ENCODE results near the gene LHPP.
"Not testable (repeated sequence)": the region's sequence is repeated elsewhere in the genome, so short reads cannot be mapped to it uniquely, and the experiment has no call there.

LHPP gene

DNA sequence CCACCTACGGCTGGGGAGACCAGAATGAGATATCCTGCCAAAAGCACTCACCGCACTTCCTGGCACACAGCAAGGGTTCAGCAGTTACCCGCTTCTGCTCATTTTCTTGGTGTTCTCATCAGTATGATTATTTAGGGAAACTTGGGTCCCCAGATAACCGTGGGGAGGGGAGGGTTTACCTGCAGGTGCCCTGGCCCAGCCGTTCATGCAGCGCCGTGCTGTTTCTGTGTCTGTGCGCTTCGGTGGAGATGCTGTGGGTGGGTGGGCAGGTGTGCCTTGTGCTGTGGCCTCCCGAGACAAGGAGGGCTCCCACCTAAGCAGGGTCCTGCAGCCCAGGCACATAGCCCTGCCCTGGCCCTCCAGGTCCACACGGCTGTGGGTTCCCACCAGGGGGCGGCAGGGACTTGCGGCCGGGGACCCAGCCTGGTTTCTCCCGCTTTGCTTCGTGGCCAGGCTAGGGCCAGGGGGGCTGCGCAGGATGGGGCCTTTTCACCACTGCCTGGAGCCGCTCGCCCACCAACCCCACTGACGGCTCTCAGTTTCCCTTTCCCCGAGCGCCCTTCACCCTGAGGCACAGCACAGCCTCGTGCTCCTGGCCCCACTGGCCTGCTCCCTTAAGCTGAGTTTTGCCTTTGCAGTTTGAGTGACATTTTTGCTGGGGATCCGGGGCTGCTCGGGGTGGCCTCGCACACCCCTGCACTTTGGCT is 78.5 kb downstream of the LHPP start:
- DNase-seq: no peak

DNA sequence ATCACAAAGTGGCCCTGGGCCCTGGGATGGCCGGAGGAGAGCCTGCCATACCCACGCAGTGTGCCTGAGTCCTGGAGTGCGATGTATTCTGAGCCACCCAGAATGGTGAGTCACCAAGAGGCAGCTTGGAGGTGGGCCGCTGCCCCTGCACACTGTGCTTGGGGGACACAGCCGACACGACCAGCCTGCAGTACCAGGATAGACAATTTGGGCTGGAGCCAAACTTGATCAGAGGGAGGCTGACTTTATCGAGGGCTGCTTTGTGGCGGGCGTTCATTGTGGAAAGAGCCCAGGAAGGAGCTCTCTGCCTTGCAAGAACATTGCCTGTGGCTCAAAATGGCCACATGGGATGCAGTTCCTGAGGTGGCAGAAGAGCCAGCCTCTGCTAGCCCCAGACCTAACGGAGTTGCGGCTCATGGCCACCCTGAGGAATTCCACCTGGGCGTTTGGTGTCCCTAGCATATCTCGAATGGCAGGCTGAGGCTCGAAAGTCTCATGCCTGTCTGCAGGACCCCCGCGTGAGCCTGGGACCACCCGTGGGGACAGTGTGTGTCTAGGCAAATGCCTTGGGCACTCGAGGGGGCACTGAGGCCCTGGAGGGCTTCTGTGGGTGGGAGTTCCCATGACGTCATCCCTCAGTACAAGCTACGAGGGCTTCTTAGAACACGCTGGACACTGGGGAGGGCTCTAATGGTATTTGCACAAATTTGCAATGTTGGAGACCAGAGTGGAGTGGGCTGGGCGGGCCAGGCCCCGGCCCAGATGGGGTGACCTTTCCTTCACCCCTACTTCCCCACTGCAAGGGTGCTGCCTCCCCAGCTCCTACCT is 79.7 kb downstream of the LHPP start:
- DNase-seq: no peak

DNA sequence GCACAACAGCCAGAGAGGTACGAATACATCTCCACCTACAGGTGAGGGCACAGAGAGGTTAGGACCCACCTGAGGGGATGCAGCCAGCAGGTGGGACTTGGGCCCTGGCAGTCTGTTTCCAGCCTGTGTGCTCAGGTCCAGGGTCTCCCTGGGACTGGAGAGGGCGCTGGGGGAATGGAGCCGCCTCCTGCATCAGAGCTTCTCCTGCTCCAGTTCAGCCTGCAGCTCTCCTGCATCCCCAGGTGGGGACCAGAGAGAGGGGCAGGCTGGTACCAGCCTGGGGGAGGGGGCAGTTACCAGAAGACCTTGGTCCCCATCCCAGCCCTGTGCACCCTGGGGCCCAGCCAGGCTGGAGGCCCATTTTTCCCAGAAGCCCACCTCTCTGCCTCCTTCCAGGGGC is 80.7 kb downstream of the LHPP start:
- no peak for DNase-seq

DNA sequence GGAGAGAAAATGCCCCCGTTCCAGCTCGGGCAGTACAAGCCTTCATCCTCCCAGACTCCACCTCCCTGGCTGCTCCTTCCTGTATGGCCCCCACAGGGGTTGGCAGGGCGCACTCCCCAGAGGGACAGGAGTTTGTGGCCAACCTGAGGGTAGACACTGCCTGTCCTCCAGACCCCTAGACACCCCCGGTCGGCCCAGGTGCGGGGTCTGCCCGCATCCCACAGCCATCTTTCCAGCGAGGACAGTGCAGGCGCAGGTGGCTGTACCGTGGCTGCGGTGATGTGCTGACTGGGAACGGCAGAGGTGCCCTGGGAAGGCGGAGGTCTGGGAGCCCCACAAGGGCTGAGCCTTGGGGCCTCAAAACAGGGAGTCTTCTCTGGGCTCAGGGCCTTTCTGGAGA is 81.5 kb downstream of the LHPP start:
- DNase-seq: no peak

DNA sequence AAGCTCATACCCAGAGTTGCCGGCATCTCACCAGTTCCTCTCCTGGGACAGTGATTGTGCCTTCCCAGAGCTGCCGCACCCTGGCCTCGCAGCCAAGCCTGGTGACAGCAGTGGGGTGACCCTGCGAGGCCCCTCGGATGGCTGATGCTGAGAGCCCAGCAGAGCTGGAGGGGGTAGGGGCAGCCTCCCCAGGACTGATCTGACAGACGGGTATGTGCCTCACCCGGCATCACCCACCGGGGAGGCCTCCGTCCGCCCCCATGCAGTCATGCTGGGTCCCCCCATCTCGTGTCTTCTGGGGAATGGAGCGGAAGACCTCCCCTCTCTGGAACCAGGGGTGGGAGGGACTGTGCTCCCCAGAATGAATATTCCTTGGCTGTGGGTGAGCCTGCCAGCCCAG is 82.3 kb downstream of the LHPP start:
- no peak for DNase-seq

DNA sequence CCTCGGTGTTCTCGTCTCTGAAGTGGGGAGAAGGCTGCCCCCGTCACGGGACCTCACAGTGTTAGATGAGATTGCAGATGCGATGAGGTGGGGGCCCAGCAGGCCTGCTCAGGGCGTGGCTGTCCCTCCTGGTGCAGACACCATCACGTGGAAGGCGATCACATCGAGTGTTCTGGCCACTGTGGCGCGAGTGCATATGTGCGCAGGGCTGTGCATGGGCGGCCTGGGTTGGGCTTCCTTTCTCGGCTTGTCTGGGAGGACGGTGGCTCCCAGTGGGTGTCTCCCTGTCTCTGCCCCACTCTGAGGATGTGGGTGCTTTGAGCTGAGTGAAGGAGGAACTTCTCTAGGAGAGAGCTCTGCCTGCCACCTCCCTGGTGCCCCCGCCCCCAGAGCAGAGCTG is 83.1 kb downstream of the LHPP start:
- no peak for DNase-seq

DNA sequence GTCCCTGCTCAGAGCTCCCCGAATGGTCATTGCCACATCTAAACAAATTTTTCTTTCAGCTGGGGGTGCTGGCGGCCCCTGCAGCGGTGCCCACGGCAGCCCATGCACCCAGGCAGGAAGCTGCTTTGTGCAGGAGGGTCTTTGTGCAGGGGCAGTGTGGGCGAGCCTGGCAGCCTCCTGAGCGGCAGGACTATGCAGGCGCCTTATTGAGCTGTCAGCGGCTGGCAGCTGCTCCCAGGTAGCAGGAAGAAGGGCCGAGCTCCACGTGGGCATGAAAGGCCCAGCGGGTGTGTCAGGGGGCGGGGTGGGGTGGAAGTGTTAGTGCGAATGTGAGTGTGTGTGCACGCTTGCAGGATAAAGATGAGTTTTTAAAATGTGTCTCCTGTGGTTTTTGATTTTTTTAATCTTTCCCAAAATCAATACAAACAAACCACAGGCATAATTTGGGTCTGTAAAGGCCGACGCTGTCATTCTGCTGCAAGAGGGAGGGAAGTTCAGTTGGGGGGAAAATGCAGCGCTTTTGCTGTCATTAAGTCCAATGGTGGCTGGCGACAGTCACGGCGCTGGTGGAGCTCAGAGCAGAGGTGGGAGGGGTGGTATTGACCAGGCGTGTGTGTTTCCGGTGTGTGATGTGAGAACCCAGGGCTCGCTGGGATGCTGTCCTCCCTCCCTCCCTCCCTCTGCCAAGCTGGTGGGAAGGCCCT is 83.9 kb downstream of the LHPP start:
- DNase-seq: no peak

DNA sequence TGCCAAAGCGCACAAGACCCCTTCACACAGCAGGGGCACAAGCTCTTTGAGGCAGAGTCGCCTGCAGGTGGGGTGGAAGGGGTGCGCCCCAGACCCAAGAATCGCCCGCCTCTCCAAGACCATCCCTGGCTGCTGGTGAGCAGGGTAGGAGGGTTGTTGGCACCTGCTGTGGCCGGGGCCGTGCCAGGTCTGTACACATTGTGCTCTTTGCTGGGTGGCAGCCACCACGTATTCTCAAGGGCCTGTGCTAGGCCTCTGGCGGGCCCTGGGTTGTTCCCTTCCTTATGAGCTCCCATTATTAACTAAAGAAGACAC is 84.4 kb downstream of the LHPP start:
- DNase-seq: no peak

DNA sequence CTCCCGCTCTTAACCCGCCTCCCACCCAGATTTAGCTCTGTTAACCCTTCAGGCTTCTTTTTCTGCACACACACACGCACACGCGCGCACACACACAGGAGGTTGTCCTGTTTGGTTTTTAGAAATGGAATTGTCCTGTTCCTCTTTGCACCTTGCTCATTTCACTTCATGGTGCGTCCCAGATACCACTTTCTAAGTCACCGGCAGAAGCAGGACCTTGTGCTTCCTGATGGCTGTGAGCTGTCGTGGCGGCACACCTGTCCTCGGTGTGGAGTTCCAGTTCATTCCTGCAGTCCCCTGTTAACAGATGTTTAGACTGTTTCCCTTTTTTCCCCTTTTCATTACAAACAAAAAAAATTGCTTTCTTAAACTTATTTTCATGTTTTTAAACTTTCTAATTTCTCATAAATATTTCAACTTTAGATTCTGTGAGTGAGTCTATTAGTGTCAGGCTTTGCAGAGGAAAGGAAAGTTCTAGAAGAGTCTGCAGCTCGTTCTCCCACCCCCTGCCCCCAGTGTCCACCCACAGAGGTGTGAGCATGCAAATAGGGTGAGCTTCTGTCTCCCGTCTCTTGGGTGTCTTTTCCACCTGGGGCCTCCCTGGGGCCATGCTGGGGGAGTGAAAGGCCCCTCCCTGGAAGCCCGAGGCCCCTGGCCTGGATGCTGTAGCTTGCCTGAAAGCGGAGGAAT is 85.5 kb downstream of the LHPP start:
- no peak for DNase-seq

DNA sequence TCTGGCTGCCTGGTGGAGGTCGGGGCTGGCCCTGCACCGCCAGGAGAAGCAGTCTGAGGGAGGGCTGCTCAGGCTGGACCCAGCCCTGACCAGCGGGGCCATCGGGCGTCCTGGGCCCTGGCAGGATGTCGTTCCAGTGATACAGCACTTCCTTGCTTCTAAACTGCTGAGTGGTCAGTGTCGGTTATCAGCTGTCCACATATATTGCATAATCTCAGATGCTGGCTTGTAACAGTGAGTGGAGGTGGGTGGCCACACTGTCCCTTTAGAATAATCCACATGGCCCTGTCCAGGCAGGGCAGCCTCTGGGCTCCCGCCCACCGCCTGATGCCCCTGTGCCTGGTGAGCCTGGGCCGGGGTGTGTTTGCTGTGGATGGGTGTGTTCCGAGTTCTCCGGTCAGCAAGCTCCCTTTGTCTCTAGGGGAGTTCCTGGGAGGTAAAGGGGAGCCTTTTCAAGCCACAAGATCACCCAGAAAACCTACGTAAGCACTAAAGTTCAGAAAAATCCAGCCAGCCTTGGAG is 86.1 kb downstream of the LHPP start:
- DNase-seq: no peak

DNA sequence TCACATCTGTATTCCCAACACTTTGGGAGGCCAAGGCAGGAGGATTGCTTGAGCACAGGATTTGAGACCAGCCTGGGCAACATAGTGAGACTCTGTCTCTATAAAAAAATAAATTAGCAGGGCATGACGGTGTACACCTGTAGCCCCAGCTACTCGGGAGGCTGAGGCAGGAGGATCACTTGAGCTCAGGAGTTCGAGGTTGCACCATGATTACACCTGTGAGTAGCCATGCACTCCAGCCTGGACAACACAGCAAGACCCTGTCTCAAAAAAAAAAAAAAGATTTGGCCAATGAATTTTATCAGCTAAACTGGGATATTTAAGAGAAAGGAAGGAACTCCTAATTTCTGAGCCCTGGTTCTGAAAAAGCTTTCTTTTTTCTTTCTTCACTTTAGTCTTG is 87.5 kb downstream of the LHPP start:
- not testable (repeated sequence) for DNase-seq

DNA sequence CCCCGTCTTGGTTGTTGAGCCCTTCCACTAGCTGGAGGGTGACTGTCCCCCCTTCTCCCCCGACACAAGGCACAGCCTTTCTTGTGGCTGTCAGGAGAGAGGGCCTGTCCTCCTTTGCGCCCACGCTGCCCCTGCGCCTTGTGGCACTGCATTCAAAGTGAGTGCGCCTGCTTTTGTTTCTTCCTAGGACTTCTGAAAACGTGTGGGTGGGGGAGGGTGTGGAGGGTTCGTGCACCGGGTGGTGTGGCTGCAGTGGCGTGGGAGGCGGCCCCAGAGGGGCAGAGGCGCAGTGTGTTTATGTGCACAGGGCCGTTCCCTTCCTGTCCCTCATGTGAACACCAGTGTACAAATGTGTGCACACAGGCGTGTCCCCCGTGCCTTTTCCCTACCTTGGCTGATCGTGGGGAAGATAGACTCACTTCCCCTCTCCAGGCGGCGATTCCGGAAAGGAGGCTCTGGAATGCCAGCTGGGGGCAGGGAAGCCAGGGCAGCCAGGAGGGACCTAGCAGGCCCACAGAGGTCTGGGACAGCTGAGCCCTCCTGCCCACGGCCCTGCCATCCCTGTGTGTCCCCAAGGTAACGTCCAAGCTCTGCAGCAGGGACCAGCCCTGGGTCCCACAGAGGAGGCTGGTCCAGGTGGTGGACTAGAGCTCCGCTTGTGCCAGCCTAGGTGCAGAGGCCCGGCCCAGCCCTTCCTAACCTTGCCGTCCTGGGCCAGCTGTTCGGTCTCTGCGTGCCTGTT is 88.8 kb downstream of the LHPP start:
- no peak for DNase-seq

DNA sequence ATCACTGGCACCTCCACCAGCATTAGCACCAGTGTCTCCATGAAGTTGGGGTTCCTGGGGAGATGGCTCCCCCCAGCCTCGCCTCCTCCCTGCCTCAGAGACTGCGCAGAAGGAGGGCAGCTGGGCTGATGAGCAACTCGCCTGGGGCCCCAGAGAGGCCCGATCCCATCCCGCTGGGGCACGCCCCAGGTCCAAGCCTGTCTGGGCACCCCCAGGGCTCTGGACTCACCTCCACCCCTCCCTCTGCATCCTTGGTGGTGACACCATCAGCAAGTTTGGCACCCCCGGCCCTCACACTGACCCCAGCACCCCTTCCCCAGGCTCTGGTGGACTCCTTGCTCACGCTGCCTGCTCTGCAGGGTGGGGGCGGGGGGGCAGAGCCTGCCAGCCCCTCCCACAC is 89.5 kb downstream of the LHPP start:
- no peak for DNase-seq

DNA sequence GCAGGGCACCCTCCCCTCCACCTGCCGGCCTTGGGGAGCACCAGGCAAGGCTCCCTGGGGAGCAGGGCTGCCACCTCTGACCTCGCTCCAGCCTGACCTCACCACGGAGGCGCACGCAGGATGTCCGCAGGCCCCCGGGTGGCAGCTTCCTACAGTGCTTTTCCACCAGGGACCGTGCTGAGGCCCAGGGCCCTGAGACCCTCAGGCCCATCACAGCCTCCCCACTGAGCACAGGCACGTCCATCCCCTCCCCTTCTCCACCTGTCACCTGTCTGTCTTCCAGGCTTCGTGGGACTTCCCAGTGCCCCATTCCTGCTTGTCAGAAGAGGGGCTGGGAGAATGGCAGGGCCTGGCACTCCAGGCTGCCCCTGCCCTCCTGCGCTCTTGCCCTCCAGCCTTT is 90.1 kb downstream of the LHPP start:
- no peak for DNase-seq

DNA sequence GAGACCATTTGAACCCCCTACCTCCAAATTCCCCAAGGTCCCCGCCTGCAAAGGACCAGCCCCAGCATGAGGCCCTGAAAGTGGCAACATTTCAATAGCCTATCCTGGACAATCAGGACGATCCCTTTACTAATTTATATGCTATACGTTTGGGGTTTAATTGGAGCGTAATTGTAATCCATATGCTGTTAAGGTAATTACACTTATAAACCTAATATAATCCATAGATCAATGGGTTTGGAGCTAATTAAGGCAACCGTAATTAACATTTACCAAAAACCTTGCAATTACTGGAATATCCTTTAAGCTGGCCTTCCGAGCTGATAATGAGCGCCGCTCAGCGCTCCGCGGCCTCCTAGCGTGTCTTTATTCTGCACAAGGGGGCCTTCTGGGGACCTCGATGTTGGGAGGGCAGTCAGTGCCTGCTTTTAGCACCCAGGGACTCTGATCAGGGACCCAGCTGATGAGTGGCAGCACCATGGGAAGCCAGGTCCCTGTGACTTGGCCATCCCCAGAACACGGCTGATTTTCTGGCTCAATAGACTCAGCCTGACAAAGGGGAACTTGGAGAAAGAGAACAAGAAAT is 91.2 kb downstream of the LHPP start:
- no peak for DNase-seq

DNA sequence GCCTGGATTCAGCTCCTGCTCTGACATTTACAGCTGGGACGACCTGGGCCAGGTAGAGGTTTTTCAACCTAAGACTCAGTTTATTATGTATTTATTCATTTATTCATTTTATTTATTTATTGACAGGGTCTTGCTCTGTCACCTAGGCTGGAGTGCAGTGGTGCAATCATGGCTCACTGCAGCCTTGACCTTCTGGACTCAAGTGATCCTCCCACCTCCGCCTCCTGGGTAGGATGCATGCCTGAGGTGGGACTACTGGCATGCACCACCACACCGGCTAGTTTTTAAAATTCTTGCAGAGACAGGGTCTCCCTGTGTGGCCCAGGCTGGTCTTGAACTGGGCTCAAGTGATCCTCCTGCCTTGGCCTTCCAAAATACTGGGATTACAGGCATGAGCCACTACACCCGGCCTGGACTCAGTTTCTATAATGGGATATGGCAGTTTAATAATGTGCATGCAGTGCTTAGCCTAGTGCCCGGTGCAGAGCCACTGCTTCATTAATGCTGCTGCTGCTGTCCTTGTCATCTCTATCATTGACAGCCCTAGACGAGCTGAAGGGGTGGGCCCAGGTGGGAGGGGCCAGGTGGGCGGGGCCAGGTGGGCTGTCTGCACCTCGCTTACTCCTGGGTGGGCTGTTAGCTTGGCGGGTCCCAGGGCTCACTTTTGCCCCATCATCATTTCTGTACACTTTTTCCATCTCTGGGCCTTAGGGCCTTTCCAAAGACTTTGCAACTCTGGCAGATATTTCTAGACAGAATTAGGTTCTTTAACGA is 92.6 kb downstream of the LHPP start:
- DNase-seq: no peak

DNA sequence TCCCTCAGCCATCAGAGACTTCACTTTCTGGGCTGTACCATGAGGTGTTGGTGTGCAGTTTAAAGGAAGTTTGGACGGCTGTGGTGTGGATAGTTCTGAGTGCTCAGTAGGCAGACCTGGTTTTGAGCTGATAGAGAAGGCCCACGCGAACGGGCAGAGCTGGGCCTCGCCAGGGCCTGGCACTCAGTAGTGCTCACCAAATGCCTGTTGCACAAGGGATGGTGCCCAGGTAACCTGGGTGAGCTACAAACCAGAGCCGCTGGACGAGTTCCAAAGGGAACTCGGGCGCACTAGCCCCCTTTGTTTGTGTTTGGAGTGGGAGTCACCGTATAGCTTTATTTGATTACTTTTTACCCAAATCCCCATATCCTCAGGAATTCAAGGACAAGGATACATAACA is 95.5 kb downstream of the LHPP start:
- DNase-seq: no peak

DNA sequence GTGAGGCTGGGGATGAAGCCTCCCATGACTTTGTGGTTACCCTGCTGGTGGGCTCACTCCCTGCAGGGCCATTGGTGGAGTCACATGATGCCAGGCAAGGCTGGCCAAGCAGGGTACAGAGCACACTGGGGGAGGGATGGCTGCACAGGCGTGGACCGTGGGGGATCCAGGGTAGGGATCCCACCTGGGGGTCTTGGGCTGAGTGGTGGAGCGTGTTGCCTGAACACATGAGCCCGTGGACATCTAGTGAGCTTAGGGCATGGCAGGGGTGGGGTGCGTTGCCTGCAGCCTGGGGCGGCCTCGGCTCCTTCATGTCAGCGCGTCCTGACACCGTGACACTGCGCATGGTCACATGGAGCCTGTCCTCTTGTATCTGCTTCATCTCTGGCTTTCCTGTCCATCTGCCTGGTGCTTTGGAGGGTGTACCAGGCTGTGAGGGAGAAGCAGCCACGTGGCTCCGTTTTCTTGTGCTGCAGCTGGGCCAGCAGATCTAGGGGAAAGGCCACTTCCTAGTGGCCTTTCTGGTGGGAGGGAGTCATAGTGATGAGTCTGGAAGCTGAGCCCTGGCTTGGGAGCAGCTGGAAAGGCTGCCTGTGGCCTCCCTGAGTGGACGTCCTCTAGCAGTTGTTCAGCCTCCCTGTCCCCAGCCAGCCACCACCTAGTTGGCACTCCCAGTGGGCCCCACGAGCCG is 96.2 kb downstream of the LHPP start:
- DNase-seq: no peak

DNA sequence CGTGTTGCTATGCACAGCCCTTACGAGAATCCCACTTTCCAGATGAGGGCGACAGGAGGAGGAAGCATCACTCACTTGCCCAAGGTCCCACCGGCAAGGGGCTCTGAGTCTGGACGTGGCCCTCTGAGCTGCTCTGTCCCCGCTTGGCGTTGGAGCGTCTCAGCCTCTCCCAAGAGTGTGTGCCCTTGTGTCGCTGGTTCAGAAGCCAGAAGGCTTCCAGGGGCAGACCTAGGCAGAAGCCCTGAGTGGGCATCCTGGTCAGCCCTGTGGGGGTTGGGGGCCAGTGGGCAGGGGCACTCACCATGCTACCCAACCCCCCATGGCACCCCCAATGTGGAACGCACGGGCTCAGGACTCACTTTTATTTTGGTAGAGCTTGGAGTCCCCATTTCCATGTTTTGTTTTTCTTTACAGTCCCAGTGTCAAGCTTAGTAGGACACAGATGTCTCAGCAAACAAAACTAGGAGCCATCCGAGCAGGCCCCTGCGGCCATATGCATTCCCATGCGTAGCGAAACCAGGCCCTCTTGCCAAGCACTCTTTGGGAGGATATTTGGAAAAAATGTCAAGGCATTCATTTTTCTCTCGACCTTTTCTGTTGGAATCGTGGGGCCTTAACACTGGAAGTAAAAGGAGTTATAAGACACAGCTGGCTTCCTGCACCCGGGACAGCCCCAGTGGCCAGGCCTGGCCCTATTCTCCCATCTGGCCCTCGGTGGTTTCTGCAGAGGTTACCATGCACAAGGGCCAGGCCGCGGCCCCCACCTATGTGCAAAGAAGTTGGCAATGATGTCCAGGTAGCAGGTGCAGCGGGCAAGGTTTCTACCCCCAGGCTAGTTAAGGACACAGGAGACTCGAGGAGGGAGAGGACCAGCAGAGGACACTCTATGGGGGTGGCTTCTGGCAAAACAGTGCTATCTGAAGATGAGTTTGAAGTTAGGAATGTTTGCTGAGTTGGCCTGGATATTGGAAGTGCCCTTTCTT is 97.0 kb downstream of the LHPP start:
- DNase-seq: no peak

Measured in cerebellar nuclear complex (tissue), 1 donor.